ENCODE results near the gene C12orf42.

DNA sequence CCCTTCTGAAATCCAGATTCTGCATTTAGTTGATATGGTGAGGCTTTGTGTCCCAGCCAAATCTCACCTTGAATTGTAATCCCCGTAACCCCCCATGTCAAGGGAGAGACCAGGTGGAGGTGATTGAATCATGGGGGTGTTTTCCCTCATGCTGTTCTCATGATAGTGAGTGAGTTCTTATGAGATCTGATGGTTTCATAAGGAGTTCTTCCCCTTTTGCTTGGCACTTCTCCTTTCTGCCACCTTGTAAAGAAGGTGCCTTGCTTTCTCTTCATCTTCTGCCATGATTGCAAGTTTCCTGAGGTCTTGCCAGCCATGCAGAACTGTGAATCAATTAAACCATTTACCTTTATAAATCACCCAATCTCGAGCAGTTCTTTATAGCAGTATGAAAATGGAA, 23.1 kb upstream of the C12orf42 start:
- no peak for TF ChIP-seq POLR2AphosphoS5 (IDR thresholded peaks at IDR 0.05; ENCODE audit: low read depth, low read length)
- TF ChIP-seq POLR2A (IDR thresholded peaks at IDR 0.05; ENCODE audit: low read depth, low read length): no peak
- no peak for TF ChIP-seq TAF1 (IDR thresholded peaks at IDR 0.05; ENCODE audit: borderline replicate concordance, low read depth, low read length)
